Nephron progenitor cell (in vitro differentiated cells): ENCODE measurements around the gene ADNP.

Source experiments
- DNase-seq: peaks from one replicate; pipeline ENCODE4 v3.0.0; 2021
- H3K27ac Mint-ChIP-seq: 2 replicates; pipeline ENCODE4 v1.8.0; 2021; ENCODE audit warnings: mild to moderate bottlenecking, moderate library complexity, mixed read lengths
- H3K27me3 Mint-ChIP-seq: 2 replicates; pipeline ENCODE4 v1.8.0; 2021; ENCODE audit warnings: mild to moderate bottlenecking, low read depth, mixed read lengths; ENCODE audit not compliant: poor library complexity
- H3K36me3 Mint-ChIP-seq: 2 replicates; pipeline ENCODE4 v1.8.0; 2021; ENCODE audit warnings: low read depth, mixed read lengths
- H3K4me1 Mint-ChIP-seq: 2 replicates; pipeline ENCODE4 v1.8.0; 2021; ENCODE audit warnings: mixed read lengths
- H3K4me3 Mint-ChIP-seq: 2 replicates; pipeline ENCODE4 v1.8.0; 2021; ENCODE audit warnings: mild to moderate bottlenecking, moderate library complexity, mixed read lengths
- H3K9me3 Mint-ChIP-seq: 2 replicates; pipeline ENCODE4 v1.8.0; 2021; ENCODE audit warnings: mild to moderate bottlenecking, moderate library complexity, mixed read lengths
- TF ChIP-seq, protein P1 (sequence below): fragments of 200-600 bp; sonication (generic); IDR thresholded peaks from 2 replicates; pipeline ENCODE4 v1.5.0; 2021; ENCODE audit warnings: antibody characterized with exemption

Gene ADNP

DNA sequence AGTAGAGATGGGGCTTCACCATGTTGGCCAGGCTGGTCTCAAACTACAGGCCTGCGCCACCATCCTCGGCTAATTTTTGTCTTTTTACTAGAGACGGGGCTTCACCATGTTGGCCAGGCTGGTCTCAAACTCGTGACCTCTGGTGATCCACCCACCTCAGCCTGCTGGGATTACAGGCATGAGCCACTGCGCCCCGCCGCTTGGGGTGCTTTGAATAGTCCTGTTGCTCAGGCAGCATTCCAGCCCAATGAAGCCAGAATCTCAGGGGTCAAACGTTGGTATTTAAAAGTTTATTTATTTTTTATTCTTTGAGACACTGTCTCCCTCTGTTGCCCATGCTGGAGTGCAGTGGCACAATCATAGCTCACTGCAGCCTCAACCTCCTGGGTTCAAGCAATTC is 38.7 kb upstream of the ADNP start:
- H3K4me1 Mint-ChIP-seq: peaks cover 23% of the 10 kb centered on the region
- no peak overlapping the region for H3K27ac Mint-ChIP-seq
- TF ChIP-seq, protein P1, sequence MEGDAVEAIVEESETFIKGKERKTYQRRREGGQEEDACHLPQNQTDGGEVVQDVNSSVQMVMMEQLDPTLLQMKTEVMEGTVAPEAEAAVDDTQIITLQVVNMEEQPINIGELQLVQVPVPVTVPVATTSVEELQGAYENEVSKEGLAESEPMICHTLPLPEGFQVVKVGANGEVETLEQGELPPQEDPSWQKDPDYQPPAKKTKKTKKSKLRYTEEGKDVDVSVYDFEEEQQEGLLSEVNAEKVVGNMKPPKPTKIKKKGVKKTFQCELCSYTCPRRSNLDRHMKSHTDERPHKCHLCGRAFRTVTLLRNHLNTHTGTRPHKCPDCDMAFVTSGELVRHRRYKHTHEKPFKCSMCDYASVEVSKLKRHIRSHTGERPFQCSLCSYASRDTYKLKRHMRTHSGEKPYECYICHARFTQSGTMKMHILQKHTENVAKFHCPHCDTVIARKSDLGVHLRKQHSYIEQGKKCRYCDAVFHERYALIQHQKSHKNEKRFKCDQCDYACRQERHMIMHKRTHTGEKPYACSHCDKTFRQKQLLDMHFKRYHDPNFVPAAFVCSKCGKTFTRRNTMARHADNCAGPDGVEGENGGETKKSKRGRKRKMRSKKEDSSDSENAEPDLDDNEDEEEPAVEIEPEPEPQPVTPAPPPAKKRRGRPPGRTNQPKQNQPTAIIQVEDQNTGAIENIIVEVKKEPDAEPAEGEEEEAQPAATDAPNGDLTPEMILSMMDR: no peak
- peaks cover 4% of the 10 kb centered on the region for H3K9me3 Mint-ChIP-seq
- peaks cover 66% of the 10 kb centered on the region for H3K27me3 Mint-ChIP-seq
- no peaks in the 10 kb centered on the region for H3K36me3 Mint-ChIP-seq
- no peak overlapping the region for H3K4me3 Mint-ChIP-seq
- no peak for DNase-seq

DNA sequence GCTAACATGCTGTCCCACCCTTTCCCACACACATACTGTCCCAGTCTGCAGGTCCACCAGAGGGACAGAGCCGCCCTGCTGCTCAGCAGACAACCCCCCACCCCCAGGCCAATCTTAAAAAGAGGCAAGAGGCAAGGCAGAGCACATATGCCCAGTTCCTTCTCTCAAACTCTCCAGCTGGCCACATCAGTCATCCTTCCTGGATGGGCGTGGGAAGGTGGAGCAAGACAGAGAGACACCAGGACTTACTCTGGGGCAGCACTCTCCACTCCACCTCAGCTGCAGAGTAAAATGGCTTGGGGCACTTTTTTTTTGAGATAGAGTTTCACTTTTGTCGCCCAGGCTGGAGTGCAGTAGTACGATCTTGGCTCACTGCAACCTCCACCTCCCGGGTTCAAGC is 38.2 kb upstream of the ADNP start:
- no peak for DNase-seq
- no peaks in the 10 kb centered on the region for H3K9me3 Mint-ChIP-seq
- TF ChIP-seq, protein P1: no peak
- H3K4me3 Mint-ChIP-seq: no peak overlapping the region
- peaks cover 23% of the 10 kb centered on the region for H3K4me1 Mint-ChIP-seq
- no peak overlapping the region for H3K27ac Mint-ChIP-seq
- H3K36me3 Mint-ChIP-seq: no peaks in the 10 kb centered on the region
- H3K27me3 Mint-ChIP-seq: peaks cover 65% of the 10 kb centered on the region

DNA sequence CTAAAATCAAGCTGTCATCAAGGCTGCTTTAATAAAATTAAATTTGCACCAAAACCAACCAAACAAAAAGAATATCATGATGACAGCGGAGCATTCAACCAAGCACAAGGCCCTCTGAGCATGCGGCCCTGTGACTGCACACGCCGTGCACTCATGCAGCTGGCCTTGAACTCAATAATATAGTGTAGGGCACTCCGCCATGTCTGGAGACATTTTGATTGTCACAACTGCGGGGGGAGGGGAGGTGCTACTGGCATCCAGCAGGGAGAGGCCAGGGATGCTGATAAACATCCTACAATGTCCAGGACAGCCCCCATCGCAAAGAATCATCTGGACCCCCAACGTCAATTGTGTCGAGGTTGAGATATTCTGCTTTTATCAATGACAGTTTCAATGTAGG is 37.1 kb upstream of the ADNP start:
- no peak for DNase-seq
- H3K27ac Mint-ChIP-seq: peak overlapping the region; percentile 72
- no peak overlapping the region for H3K4me3 Mint-ChIP-seq
- TF ChIP-seq, protein P1: no peak
- no peaks in the 10 kb centered on the region for H3K36me3 Mint-ChIP-seq
- H3K4me1 Mint-ChIP-seq: peaks cover 23% of the 10 kb centered on the region
- H3K9me3 Mint-ChIP-seq: no peaks in the 10 kb centered on the region
- peaks cover 65% of the 10 kb centered on the region for H3K27me3 Mint-ChIP-seq

DNA sequence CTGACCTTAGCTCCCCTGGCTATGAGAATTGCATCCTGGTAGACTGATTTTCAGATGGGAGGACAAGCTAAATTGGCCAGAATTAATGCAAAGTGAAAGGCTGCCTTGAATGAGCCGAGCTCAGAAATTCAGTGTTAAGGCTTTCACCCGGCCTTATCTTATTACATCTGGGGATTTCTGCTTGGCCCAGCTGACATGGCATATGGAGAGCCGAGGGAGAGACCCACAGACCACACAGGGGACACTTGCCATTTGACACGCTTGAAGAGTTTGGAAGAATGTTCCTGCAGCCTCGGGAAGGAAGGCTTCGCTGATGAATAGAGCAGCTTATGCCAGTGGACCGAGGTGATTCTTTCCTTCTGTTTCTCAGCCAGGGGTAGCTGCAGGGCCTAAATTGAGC is 36.3 kb upstream of the ADNP start:
- Mint-ChIP-seq H3K4me3 (peak overlapping the region; percentile 48), H3K27me3 (peaks cover 60% of the 10 kb centered on the region), H3K36me3 (peaks cover 3% of the 10 kb centered on the region), H3K4me1 (peaks cover 23% of the 10 kb centered on the region), H3K27ac (no peak overlapping the region), H3K9me3 (no peaks in the 10 kb centered on the region)
- peak; percentile 61 for DNase-seq
- TF ChIP-seq, protein P1: no peak

DNA sequence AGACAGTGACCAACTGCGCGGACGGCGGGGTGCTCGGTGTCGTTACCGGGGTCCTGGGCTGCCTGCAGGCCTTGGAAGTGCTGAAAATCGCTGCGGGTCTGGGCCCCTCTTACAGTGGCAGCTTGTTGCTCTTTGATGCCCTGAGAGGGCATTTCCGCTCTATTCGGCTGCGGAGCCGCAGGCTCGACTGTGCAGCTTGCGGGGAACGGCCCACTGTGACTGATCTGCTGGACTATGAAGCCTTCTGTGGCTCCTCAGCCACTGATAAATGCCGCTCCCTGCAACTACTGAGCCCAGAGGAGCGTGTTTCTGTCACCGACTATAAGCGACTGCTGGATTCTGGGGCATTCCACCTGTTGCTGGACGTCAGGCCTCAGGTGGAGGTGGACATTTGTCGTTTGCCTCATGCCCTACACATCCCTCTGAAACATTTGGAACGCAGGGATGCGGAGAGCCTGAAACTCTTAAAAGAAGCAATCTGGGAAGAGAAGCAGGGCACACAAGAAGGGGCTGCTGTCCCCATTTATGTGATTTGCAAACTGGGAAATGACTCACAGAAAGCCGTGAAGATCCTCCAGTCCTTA is 28.4 kb upstream of the ADNP start:
- DNase-seq: peak; percentile 20
- H3K9me3 Mint-ChIP-seq: no peaks in the 10 kb centered on the region
- H3K27me3 Mint-ChIP-seq: peaks cover 13% of the 10 kb centered on the region
- TF ChIP-seq, protein P1: no peak
- peaks cover 51% of the 10 kb centered on the region for H3K4me1 Mint-ChIP-seq
- peaks cover 33% of the 10 kb centered on the region for H3K36me3 Mint-ChIP-seq
- peak overlapping the region; percentile 99 for H3K4me3 Mint-ChIP-seq
- peak overlapping the region; percentile 100 for H3K27ac Mint-ChIP-seq
